EL (cell line): ENCODE results near the gene POLR2L.

Experiments
- DNase-seq: peaks from one replicate; pipeline ENCODE4 v3.0.0-alpha.2; 2016

POLR2L gene

GRCh38 chr11:808427-809286, 33.7 kb downstream of the POLR2L start:
- DNase-seq: no peak

GRCh38 chr11:804599-804964, 37.7 kb downstream of the POLR2L start:
- DNase-seq: no peak

- DNase-seq: no peak
These were observed 38.3 kb downstream of the POLR2L start for GRCh38 chr11:803770-804598.

GRCh38 chr11:803467-803742, 38.9 kb downstream of the POLR2L start:
- no peak for DNase-seq

- no peak for DNase-seq
These were observed 39.4 kb downstream of the POLR2L start for GRCh38 chr11:802693-803466.

GRCh38 chr11:802018-802617, 40.2 kb downstream of the POLR2L start:
- DNase-seq: no peak

- no peak for DNase-seq
These were observed 41.1 kb downstream of the POLR2L start for GRCh38 chr11:801097-801780.

GRCh38 chr11:800473-800872, 41.9 kb downstream of the POLR2L start:
- no peak for DNase-seq

GRCh38 chr11:799641-800316, 42.5 kb downstream of the POLR2L start:
- DNase-seq: no peak

- DNase-seq: peak; percentile 80
These were observed 44.1 kb downstream of the POLR2L start, which contains the start of gene SLC25A22 for GRCh38 chr11:798093-798713. SLC25A22 (minus strand) TSS chr11:798281; CDS start chr11:795006, 3,275 bp downstream.

- DNase-seq: peak; percentile 84
These were observed 44.8 kb downstream of the POLR2L start for GRCh38 chr11:797296-798092.

GRCh38 chr11:796565-797295, 45.6 kb downstream of the POLR2L start:
- DNase-seq: no peak

- DNase-seq: peak; percentile 95
These were observed 46.4 kb downstream of the POLR2L start for GRCh38 chr11:795634-796564.

GRCh38 chr11:794766-795633, 47.3 kb downstream of the POLR2L start:
- DNase-seq: peak; percentile 45

- no peak for DNase-seq
These were observed 48.1 kb downstream of the POLR2L start for GRCh38 chr11:794013-794765.

GRCh38 chr11:793556-793955, 48.8 kb downstream of the POLR2L start:
- DNase-seq: no peak

- no peak for DNase-seq
These were observed 49.5 kb downstream of the POLR2L start for GRCh38 chr11:792873-793272.
